Neuron (in vitro differentiated cells): ENCODE measurements around the gene PPIC.

Source experiments
- H2AFZ ChIP-seq: one replicate; pipeline ENCODE4 v1.6.1; 2013; ENCODE audit warnings: low read depth, mild to moderate bottlenecking, inconsistent platforms, low read length, moderate library complexity
- H3K27me3 ChIP-seq: one replicate; pipeline ENCODE4 v1.6.1; 2013; ENCODE audit warnings: low read length; ENCODE audit not compliant: insufficient read depth
- H3K36me3 ChIP-seq: one replicate; pipeline ENCODE4 v1.6.1; 2013; ENCODE audit warnings: low read length; ENCODE audit not compliant: insufficient read depth
- H3K4me1 ChIP-seq: one replicate; pipeline ENCODE4 v1.6.1; 2013; ENCODE audit warnings: low read length; ENCODE audit not compliant: insufficient read depth
- H3K4me3 ChIP-seq: 2 replicates; pipeline ENCODE4 v1.5.1; 2013; ENCODE audit warnings: mild to moderate bottlenecking, low read length, moderate library complexity
- H3K9me3 ChIP-seq: one replicate; pipeline ENCODE4 v1.6.1; 2013; ENCODE audit warnings: low read length

PPIC gene

DNA sequence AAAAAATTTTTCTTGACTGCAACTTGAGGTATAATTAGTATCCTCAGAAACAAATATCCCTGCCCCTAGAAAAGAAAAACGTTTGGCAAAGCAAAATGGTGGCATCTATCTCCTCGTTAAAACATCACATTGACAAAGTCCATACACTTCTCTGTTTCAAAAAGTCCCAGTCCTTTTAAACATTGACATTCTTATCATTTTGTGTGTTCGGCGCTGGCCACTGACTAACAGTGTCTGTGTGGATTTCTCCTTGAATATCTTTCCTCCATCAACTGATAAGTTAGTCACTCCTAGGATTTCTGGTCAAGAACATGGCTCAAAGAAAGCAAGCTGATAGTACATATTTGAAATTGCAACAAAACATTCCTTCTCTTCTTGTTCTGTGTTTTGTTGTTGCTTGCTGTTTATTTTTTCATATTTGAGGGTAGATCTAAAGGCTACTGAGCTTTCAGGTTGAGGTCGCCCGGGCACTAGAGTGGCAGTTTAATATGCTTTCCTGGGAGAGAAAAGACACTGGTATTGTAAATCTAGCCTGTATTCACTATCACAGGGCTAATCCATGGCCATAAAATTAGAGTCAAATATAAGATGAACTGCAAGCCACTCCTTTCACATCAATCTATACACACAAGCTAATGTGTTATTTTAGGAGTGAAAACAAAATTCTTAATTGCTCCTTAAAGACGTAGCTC, 8.5 kb upstream of the PPIC start:
- no peaks in the 10 kb centered on the region for H3K4me1 ChIP-seq
- H3K36me3 ChIP-seq, result no peaks in the 10 kb centered on the region
- H3K9me3 ChIP-seq, result no peaks in the 10 kb centered on the region
- H3K4me3 ChIP-seq, result no peak overlapping the region
- peaks cover 10% of the 10 kb centered on the region for H3K27me3 ChIP-seq
- no peak overlapping the region for H2AFZ ChIP-seq

DNA sequence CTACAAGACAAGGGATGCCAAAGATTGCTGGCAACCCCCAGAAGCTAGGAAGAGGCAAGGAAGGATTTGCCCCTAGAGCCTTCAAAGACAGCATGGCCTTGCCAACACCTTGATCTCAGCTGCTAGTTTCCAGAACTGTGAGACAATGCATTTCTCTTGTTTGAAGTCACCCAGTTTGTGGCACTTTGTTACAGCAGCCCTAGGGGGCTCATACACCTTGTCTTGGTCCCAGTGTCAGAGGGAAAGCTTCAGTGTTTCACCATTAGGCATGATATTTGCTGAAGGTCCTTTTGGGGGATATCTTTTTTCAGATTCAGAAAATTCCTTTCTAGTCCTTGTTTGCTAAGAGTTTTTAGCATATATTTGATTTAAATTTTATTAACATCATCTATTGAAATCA, 3.1 kb upstream of the PPIC start:
- H3K27me3 ChIP-seq, result peaks cover 42% of the 10 kb centered on the region
- peaks cover 4% of the 10 kb centered on the region for H3K4me1 ChIP-seq
- no peaks in the 10 kb centered on the region for H3K36me3 ChIP-seq
- H3K9me3 ChIP-seq, result no peaks in the 10 kb centered on the region
- H3K4me3 ChIP-seq, result no peak overlapping the region
- H2AFZ ChIP-seq, result no peak overlapping the region

DNA sequence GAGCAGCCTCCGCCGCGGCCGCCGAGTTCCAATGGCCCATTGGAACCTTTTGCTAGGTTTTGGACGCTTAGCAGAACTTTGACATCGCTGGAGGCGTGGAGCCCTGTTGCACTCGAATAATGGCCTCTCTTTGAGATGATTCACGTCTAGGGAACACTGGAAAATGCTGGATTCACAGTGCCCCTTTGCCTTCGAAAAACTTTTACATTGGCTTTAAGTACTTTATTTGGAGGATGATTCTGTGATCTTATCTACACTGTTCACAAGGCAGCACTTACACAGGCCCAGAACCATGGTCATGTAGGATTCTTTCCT, 536 bp upstream of the PPIC start:
- Histone ChIP-seq H3K27me3 (peaks cover 44% of the 10 kb centered on the region), H2AFZ (peak overlapping the region; percentile 96), H3K36me3 (no peaks in the 10 kb centered on the region), H3K9me3 (no peaks in the 10 kb centered on the region), H3K4me3 (peak overlapping the region; percentile 70), H3K4me1 (peaks cover 4% of the 10 kb centered on the region)

DNA sequence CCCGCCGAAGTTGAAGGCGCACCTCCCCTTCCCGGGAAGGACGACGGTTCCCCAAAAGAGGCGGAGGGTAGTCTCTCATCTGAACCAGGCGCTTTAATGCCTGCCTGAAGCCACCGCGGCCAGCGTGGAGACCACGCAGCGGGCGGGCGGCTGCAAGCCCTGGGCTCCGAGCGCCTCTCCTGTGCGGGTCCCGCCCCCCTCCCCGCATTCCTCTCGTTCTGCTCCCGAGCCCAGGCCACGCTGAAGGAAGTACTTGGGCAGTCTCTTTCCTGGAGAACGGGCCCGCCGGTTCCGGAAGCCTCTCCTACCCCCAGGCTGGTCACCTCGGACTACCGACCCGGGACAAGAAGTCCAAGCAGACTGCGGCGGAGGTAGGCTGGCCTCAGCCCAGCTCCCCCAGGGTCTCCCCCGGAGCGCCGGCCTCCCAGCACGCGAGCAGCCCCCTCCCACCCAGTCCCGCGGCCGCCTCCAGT, 571 bp downstream of the PPIC start:
- Histone ChIP-seq H3K27me3 (peaks cover 41% of the 10 kb centered on the region), H3K4me3 (peak overlapping the region; percentile 70), H3K36me3 (no peaks in the 10 kb centered on the region), H3K9me3 (no peaks in the 10 kb centered on the region), H3K4me1 (peaks cover 12% of the 10 kb centered on the region), H2AFZ (peak overlapping the region; percentile 96)

DNA sequence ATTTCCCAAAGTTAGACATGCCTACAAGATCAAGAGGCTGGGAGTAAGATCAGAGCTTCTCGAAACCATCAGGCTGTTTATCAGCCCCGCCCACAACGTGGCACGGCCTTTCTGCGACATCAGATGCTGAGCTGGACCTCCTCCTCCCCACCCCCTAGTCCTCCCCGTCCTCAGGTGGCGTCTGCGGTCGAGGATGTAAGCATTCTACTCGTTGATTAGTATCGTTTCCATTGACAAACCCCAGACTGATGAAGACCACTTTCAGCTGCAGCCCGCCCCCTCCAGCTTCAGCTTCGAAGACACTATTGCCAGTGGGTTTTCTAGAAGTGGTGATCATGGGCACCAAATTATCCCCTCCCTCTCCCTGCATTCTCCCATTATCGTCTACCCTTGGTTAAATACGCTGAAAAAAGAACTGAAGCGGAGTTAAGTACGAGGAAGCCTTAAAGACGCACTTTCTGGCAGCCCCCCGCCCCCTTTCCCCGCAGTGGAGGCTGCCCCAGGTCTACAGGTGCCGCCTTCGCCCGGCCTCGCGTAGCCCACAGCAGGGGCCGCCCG, 1.1 kb downstream of the PPIC start:
- H3K4me1 ChIP-seq, result peaks cover 12% of the 10 kb centered on the region
- no peaks in the 10 kb centered on the region for H3K9me3 ChIP-seq
- peaks cover 41% of the 10 kb centered on the region for H3K27me3 ChIP-seq
- H3K36me3 ChIP-seq, result no peaks in the 10 kb centered on the region
- peak overlapping the region; percentile 70 for H3K4me3 ChIP-seq
- H2AFZ ChIP-seq, result peak overlapping the region; percentile 96

DNA sequence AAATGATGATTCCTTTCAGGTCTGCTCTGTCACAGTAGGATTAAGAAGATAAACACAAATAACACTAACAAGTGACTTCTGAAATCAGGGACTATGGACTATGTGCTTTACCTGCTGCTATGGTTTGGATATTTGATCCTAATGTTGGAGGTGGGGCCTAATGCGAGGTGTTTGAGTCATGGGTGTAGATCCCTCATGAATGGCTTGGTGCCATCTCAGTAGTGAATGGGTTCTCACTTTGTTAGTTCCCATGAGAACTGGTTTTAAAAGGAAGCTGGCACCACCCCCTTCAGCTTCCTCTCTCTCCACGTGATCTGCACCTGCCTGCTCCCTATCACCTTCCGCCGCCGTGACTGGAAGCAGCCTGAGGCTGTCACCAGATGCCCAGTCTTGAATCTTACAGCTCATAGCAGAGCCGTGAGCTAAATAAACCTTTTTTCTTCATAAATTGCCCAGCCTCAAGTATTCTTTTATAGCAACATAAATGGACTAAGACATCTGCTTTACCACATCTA, 3.3 kb downstream of the PPIC start:
- H3K27me3 ChIP-seq, result peaks cover 24% of the 10 kb centered on the region
- H2AFZ ChIP-seq, result no peak overlapping the region
- H3K36me3 ChIP-seq, result no peaks in the 10 kb centered on the region
- no peak overlapping the region for H3K4me3 ChIP-seq
- no peaks in the 10 kb centered on the region for H3K9me3 ChIP-seq
- peaks cover 24% of the 10 kb centered on the region for H3K4me1 ChIP-seq

DNA sequence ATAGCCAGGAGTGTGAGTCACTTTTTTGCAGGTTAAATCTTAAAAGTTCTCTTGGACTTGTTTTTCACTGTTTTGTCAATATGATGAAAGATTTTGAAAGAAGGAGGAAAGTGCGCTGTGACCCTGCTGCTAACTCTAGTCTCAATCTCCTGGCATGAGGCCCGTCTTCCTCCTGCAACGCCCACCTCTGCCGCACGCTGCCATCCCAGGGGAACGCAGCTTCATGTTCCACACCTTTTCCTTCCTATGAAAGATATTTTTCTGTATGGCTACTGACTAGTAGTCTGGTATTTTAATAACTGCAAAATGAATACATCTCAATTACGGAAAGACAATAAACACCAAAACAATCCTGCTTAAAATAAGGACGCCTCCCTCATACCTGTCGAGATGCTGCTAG, 8.3 kb downstream of the PPIC start:
- H3K27me3 ChIP-seq, result no peaks in the 10 kb centered on the region
- peaks cover 20% of the 10 kb centered on the region for H3K4me1 ChIP-seq
- H3K4me3 ChIP-seq, result no peak overlapping the region
- H3K9me3 ChIP-seq, result no peaks in the 10 kb centered on the region
- H2AFZ ChIP-seq, result no peak overlapping the region
- H3K36me3 ChIP-seq, result no peaks in the 10 kb centered on the region

DNA sequence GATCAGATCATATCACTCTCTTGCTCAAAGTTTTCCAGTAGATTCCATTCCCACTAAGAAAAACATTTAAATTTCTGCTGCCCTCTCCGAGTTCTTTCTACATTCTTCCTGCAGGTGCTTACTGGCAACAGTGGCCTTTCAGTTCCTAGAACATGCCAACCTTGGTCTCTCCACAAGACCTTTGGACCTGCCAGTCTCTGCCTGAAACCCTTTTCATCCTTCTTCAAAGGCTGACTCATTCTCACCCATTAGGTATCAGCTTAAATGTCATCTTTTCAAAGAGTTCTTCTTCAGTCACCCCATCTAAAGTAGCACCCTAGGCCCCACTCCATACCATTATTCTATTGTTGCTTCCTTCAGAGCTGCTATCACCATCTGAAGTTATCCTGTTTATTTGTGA, 21.8 kb downstream of the PPIC start:
- H2AFZ ChIP-seq, result no peak overlapping the region
- no peaks in the 10 kb centered on the region for H3K9me3 ChIP-seq
- no peaks in the 10 kb centered on the region for H3K4me1 ChIP-seq

DNA sequence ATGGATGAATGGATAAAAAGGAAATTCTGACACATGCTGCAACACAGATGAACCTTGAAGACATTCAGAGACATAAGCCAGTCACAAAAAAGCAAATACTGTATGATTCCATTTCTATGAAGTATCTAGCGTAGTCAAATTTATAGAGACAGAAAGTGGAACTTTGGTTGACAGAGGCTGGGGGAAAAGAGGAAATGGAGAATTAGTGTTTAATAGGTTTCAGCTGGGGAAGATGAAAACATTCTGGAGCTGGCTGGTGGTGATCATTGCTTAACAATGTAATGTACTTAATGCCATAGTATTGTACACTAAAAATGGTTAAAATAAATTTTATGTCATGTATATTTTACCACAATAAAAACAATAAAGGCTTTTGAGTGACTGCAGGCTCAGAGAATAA, 24.2 kb downstream of the PPIC start:
- no peaks in the 10 kb centered on the region for H3K36me3 ChIP-seq
- no peak overlapping the region for H3K4me3 ChIP-seq
- H3K9me3 ChIP-seq, result no peaks in the 10 kb centered on the region
- H2AFZ ChIP-seq, result no peak overlapping the region
- H3K27me3 ChIP-seq, result no peaks in the 10 kb centered on the region
- peaks cover 13% of the 10 kb centered on the region for H3K4me1 ChIP-seq

More for the DNA sequence above, 21.8 kb downstream of the PPIC start:
- H3K4me3 ChIP-seq, result no peak overlapping the region
- H3K36me3 ChIP-seq, result no peaks in the 10 kb centered on the region
- no peaks in the 10 kb centered on the region for H3K27me3 ChIP-seq

DNA sequence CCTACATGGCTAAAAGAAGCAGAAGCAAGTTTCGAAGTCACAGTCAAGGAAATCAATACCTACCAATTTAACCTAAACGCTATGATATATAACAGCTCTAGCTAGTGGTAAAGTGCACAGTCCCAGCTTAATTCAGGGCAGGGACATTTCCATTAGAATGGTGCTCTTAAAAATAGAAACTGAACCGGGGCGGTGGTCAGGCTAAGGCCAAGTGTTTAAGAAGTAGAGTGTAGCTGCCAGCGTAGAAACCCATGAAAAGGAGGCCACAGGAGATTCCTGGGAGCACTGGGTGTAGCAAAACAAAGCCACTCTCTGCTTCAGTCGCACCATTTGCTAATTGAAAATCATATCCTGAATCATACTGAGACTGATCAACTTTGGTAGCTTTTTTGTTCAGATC, 28.8 kb downstream of the PPIC start:
- Histone ChIP-seq H3K4me3 (no peak overlapping the region), H2AFZ (peak overlapping the region; percentile 26), H3K4me1 (peaks cover 17% of the 10 kb centered on the region), H3K27me3 (no peaks in the 10 kb centered on the region), H3K36me3 (no peaks in the 10 kb centered on the region), H3K9me3 (no peaks in the 10 kb centered on the region)

DNA sequence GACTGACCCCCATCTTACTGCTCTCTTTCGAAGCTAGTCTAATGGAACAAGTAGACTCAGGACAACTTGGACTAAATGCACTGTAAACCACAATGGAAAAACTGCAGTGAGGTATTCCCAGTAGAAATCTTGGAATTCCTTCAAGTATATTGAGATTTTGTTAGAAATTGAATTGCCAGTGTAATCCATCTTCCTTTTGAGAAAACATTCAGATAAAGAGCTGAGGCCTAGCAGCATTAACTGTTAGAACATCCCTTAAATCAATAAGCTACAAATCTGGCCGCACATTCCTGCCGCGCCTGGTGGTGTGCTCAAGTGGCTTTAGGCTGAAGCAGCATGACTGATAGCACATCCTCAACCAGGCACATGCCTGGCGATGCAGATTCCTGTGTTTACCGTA, 29.3 kb downstream of the PPIC start:
- no peaks in the 10 kb centered on the region for H3K27me3 ChIP-seq
- no peaks in the 10 kb centered on the region for H3K36me3 ChIP-seq
- no peak overlapping the region for H2AFZ ChIP-seq
- peaks cover 17% of the 10 kb centered on the region for H3K4me1 ChIP-seq
- no peak overlapping the region for H3K4me3 ChIP-seq
- H3K9me3 ChIP-seq, result no peaks in the 10 kb centered on the region

DNA sequence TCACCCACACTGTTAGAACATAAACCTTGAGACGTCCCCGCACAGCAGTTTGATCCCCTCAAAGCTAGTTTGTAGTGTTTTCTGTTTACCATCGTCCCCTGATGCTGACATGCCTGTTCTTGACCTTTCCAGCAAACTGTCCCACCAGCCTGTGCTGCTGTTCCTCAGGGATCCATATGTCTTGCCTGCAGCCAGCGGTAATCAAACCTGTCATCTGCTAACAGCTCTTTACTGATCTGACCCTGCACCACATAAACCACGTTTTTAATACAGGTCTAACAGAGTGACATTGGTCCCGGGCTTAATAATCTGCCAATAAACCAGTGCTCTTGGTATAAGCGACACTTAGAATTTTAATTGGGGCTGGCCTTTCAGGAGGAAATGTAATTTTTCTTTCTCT, 34.7 kb downstream of the PPIC start:
- no peaks in the 10 kb centered on the region for H3K9me3 ChIP-seq
- no peaks in the 10 kb centered on the region for H3K4me1 ChIP-seq
- H3K27me3 ChIP-seq, result no peaks in the 10 kb centered on the region
- H2AFZ ChIP-seq, result no peak overlapping the region
- no peaks in the 10 kb centered on the region for H3K36me3 ChIP-seq
- H3K4me3 ChIP-seq, result no peak overlapping the region

DNA sequence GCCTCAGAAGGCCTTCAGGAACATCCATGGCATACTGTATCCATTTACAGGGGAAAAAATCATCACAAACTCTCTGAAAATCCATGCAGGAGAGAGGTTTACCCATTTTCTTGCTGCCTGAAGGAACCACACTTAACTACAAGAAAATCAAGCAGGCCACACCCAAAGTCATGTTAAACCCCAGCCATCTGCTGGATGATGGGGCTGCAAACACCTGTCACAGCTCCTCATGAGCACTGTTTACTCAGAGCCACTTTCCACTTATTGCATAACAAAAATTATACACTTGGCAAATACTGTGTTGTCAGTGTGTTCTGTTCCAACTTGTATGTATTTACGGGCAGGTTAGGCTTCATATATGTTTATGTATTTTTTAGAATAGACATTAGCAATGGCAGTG, 35.8 kb downstream of the PPIC start:
- no peak overlapping the region for H2AFZ ChIP-seq
- no peaks in the 10 kb centered on the region for H3K36me3 ChIP-seq
- H3K4me3 ChIP-seq, result no peak overlapping the region
- H3K27me3 ChIP-seq, result no peaks in the 10 kb centered on the region
- H3K9me3 ChIP-seq, result no peaks in the 10 kb centered on the region
- H3K4me1 ChIP-seq, result no peaks in the 10 kb centered on the region
